ENCODE results near the gene EFNA5. TPM values are rescaled to one million over a fixed set of nuclear protein-coding genes. Genes with fewer than 3 reads are reported as not detected.

The EFNA5 gene
- total and polyA plus RNA-seq, 10 of the 15 experiments (the other 5 are each of a cell fraction or from before 2014, with no cell fraction given), result 0.19 to 12.6 (median 3.9) TPM

DNA sequence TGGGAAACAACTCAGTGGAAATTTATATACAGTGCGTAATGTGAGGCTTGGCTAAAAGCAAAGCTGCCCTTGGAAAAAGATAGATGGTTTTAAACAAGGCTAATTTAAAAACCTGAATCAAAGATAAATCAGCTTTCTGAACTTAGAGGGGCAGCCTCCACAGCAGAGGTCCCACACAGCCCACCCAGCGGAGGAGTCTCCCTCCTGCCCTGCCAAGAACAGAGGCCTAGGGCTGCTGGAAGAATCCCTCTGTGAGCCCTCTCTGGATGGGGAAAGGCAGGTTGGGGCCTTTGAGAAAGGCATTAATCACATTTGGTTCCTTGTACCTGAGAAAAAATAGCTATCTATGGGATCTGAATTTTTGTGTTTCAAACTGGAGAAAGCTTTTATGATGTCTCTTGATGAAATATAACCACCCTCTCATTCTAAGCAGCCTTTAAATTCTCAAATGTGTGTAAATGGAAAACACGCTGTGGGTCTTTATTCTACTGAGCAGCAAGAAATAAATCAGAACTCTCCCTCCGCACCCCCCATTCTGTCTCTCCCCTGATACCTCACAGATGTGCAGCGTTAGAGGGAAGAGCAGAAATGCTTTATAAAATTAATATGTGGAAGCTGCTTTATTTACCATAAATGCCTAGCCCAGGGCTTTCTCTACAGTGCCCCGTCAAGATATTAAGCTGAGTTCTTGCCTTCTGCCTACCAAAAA is 329.2 kb downstream of the EFNA5 start:
- Histone ChIP-seq H3K4me1 (ENCODE audit: control insufficient read depth, insufficient read depth, low read length) (no peaks in the 10 kb centered on the region), H3K9me3 (replicated peaks; ENCODE audit: control insufficient read depth, insufficient read depth, low read length) (peaks cover 4% of the 10 kb centered on the region; the same call in 2 of the 3 replicates), H2AFZ (ENCODE audit: control insufficient read depth, low read depth, low read length) (no peak overlapping the region), H3K4me2 (ENCODE audit: control insufficient read depth, insufficient read depth) (no peak overlapping the region), H4K20me1 (ENCODE audit: control insufficient read depth, insufficient read depth) (no peaks in the 10 kb centered on the region), H3K36me3 (ENCODE audit: control insufficient read depth in 2 of 2, insufficient read depth in 2 of 2, low read length in 1 of 2) (no peaks in the 10 kb centered on the region), H3K79me2 (ENCODE audit: control insufficient read depth, insufficient read depth, low read length) (no peaks in the 10 kb centered on the region), H3K4me3 (no peak overlapping the region), H3K27me3 (replicated peaks in 1 of 2; ENCODE audit: control insufficient read depth in 2 of 2, insufficient read depth in 2 of 2, low read length in 1 of 2) (no peaks in the 10 kb centered on the region), H3K27ac (ENCODE audit: control insufficient read depth, insufficient read depth) (no peak overlapping the region), H3K9ac (ENCODE audit: control insufficient read depth, insufficient read depth, low read length) (no peak overlapping the region)
- ATAC-seq (no peak), FAIRE-seq (no peak), DNase-seq (ENCODE audit: low read depth, low spot score) (no peak)
- 46% methylated on average over 6 of the region's 6 CpGs for WGBS (ENCODE audit: insufficient coverage, insufficient replicate concordance, low lambda C conversion rate, missing lambda C conversion rate)
- BruUV-seq (replicated peaks), result no TSS peak
- ChIA-PET CTCF (interaction anchor here (1.2 to 2.0 kb wide), 2 partner anchors 16 to 19 kb away, joined by 4 to 5 read pairs; no protein-coding TSS in a partner anchor), POLR2A (no interaction called here), RAD21 (ENCODE audit: unreplicated experiment) (no interaction called here), SMC1A (ENCODE audit: uncharacterized antibody, unreplicated experiment) (interaction anchor here (0.9 to 1.4 kb wide), 4 partner anchors 10 to 41 kb away, joined by 3 to 6 read pairs (median 3); no protein-coding TSS in a partner anchor)
- in situ Hi-C loops (cut with MboI) (no loop called here), intact Hi-C loops (cut with micrococcal nuclease; ENCODE audit: unreplicated experiment) (no loop called here)
- TF ChIP-seq NR2F1 (conservative IDR thresholded peaks at IDR 0.05) (no peak), ZBED1 (IDR thresholded peaks at IDR 0.05; ENCODE audit: borderline replicate concordance) (no peak), RAD21 (IDR thresholded peaks at IDR 0.05; ENCODE audit: insufficient read depth, low read depth, low read length) (no peak), GABPA (IDR thresholded peaks at IDR 0.05; ENCODE audit: low read depth) (no peak), RB1 (IDR thresholded peaks at IDR 0.05; ENCODE audit: borderline replicate concordance) (no peak), PML (IDR thresholded peaks at IDR 0.05; ENCODE audit: low read length) (no peak), MEF2B (IDR thresholded peaks at IDR 0.05; ENCODE audit: partially characterized antibody, poor library complexity, severe bottlenecking) (no peak), IRF3 (IDR thresholded peaks at IDR 0.05) (no peak), TBL1XR1 (IDR thresholded peaks at IDR 0.05; ENCODE audit: low read depth, low read length) (no peak), MYB (IDR thresholded peaks at IDR 0.05; ENCODE audit: borderline replicate concordance, low read depth, low read length) (no peak), RAD51 (IDR thresholded peaks at IDR 0.05) (no peak), MLLT1 (IDR thresholded peaks at IDR 0.05) (no peak), ATF7 (IDR thresholded peaks at IDR 0.05; ENCODE audit: low read depth) (no peak), ZSCAN29 (IDR thresholded peaks at IDR 0.05) (no peak)
- TF ChIP-seq, protein P1, sequence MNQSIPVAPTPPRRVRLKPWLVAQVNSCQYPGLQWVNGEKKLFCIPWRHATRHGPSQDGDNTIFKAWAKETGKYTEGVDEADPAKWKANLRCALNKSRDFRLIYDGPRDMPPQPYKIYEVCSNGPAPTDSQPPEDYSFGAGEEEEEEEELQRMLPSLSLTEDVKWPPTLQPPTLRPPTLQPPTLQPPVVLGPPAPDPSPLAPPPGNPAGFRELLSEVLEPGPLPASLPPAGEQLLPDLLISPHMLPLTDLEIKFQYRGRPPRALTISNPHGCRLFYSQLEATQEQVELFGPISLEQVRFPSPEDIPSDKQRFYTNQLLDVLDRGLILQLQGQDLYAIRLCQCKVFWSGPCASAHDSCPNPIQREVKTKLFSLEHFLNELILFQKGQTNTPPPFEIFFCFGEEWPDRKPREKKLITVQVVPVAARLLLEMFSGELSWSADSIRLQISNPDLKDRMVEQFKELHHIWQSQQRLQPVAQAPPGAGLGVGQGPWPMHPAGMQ (IDR thresholded peaks at IDR 0.05; ENCODE audit: borderline replicate concordance), result no peak
- TF ChIP-seq, protein P2, sequence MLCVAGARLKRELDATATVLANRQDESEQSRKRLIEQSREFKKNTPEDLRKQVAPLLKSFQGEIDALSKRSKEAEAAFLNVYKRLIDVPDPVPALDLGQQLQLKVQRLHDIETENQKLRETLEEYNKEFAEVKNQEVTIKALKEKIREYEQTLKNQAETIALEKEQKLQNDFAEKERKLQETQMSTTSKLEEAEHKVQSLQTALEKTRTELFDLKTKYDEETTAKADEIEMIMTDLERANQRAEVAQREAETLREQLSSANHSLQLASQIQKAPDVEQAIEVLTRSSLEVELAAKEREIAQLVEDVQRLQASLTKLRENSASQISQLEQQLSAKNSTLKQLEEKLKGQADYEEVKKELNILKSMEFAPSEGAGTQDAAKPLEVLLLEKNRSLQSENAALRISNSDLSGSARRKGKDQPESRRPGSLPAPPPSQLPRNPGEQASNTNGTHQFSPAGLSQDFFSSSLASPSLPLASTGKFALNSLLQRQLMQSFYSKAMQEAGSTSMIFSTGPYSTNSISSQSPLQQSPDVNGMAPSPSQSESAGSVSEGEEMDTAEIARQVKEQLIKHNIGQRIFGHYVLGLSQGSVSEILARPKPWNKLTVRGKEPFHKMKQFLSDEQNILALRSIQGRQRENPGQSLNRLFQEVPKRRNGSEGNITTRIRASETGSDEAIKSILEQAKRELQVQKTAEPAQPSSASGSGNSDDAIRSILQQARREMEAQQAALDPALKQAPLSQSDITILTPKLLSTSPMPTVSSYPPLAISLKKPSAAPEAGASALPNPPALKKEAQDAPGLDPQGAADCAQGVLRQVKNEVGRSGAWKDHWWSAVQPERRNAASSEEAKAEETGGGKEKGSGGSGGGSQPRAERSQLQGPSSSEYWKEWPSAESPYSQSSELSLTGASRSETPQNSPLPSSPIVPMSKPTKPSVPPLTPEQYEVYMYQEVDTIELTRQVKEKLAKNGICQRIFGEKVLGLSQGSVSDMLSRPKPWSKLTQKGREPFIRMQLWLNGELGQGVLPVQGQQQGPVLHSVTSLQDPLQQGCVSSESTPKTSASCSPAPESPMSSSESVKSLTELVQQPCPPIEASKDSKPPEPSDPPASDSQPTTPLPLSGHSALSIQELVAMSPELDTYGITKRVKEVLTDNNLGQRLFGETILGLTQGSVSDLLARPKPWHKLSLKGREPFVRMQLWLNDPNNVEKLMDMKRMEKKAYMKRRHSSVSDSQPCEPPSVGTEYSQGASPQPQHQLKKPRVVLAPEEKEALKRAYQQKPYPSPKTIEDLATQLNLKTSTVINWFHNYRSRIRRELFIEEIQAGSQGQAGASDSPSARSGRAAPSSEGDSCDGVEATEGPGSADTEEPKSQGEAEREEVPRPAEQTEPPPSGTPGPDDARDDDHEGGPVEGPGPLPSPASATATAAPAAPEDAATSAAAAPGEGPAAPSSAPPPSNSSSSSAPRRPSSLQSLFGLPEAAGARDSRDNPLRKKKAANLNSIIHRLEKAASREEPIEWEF (IDR thresholded peaks at IDR 0.05; ENCODE audit: insufficient replicate concordance, low read depth, low read length), result no peak
